ENCODE data around the gene PHACTR1.

PHACTR1 gene

DNA sequence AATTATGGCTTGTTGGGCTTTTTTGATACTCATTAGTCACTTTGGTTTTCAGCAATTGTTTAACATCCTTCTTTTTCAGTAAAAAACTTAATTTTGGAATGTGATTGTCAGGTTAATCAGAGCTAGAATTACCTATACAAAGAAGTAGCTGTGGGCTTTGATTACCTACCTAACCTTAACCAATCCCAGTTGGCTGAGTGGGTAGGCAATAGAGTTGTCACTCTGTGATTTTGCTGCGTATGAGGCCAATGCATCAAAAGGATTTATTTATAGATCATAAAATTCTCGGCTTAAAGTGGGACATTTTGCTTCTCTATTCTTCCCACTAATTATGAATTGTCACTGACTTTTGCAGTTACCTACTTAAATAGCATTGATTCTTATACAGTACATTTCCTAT lies 111.4 kb downstream of the PHACTR1 start:
- Histone ChIP-seq H3K4me3 (ENCODE audit: low read depth, low read length) (no peak overlapping the region), H3K4me1 (no peaks in the 10 kb centered on the region), H2AFZ (no peak overlapping the region), H3K9ac (no peak overlapping the region), H3K9me3 (ENCODE audit: control insufficient read depth, low read length) (no peaks in the 10 kb centered on the region), H3K36me3 (ENCODE audit: control insufficient read depth, insufficient read depth, low read length) (no peaks in the 10 kb centered on the region), H3K27ac (no peak overlapping the region), H3K79me2 (no peaks in the 10 kb centered on the region), H3K27me3 (ENCODE audit: control insufficient read depth, insufficient read depth, low read length) (no peaks in the 10 kb centered on the region), H3K4me2 (ENCODE audit: low read length) (no peak overlapping the region)
- TF ChIP-seq, protein P1, sequence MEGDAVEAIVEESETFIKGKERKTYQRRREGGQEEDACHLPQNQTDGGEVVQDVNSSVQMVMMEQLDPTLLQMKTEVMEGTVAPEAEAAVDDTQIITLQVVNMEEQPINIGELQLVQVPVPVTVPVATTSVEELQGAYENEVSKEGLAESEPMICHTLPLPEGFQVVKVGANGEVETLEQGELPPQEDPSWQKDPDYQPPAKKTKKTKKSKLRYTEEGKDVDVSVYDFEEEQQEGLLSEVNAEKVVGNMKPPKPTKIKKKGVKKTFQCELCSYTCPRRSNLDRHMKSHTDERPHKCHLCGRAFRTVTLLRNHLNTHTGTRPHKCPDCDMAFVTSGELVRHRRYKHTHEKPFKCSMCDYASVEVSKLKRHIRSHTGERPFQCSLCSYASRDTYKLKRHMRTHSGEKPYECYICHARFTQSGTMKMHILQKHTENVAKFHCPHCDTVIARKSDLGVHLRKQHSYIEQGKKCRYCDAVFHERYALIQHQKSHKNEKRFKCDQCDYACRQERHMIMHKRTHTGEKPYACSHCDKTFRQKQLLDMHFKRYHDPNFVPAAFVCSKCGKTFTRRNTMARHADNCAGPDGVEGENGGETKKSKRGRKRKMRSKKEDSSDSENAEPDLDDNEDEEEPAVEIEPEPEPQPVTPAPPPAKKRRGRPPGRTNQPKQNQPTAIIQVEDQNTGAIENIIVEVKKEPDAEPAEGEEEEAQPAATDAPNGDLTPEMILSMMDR (IDR thresholded peaks at IDR 0.05), result no peak

DNA sequence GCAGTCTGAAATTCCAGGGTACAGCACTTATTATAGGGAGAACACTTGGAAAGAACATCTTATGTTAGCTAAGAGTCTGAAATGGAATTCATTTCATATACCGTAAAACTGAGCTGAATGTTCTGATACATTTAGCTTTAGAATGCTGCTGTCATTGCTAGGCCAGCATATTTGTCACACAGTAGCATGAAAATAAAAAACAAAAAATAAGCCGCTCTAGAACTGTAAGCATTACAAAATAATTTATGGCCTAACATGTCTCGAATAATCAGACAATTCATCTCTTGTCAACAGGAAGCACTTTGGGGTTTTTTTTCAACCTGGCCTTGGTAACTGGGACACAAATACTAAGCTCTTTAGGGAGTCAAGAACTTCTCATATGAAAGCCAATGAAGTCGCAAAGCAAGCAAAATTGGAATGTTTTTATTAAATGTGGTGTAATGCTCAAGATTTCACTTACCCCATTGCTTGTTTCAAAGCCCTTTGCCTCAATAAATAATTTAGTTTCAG lies 115.7 kb downstream of the PHACTR1 start:
- Histone ChIP-seq H3K36me3 (ENCODE audit: control insufficient read depth, insufficient read depth, low read length) (no peaks in the 10 kb centered on the region), H2AFZ (no peak overlapping the region), H3K4me3 (ENCODE audit: low read depth, low read length) (no peak overlapping the region), H3K79me2 (no peaks in the 10 kb centered on the region), H3K27ac (no peak overlapping the region), H3K4me2 (ENCODE audit: low read length) (no peak overlapping the region), H3K4me1 (no peaks in the 10 kb centered on the region), H3K9ac (no peak overlapping the region), H3K9me3 (ENCODE audit: control insufficient read depth, low read length) (no peaks in the 10 kb centered on the region), H3K27me3 (ENCODE audit: control insufficient read depth, insufficient read depth, low read length) (no peaks in the 10 kb centered on the region)
- TF ChIP-seq, protein P1 (IDR thresholded peaks at IDR 0.05), result no peak

DNA sequence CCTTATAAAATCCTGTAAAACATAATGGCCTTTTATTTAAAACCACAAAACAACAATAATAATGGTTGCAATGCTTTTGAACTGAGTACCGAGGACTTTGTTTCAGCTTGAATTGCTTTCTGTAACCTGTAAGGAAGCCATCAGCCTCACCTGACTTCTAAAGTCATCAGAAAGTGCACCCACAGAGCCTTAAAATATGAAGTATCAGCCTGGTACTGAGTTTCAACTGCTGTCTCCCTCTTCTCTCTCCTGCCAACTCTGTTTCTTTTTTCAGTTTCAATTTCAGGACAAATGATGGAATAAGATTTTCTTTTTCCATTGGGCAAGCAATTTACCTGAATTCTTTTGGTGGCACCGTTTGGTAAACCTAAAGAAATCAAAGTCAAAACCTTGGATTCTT lies 119.4 kb downstream of the PHACTR1 start:
- Histone ChIP-seq H3K27ac (no peak overlapping the region), H3K9me3 (ENCODE audit: control insufficient read depth, low read length) (peaks cover 3% of the 10 kb centered on the region), H3K79me2 (no peaks in the 10 kb centered on the region), H2AFZ (no peak overlapping the region), H3K36me3 (ENCODE audit: control insufficient read depth, insufficient read depth, low read length) (no peaks in the 10 kb centered on the region), H3K9ac (no peak overlapping the region), H3K4me1 (no peaks in the 10 kb centered on the region), H3K4me2 (ENCODE audit: low read length) (no peak overlapping the region), H3K4me3 (ENCODE audit: low read depth, low read length) (no peak overlapping the region), H3K27me3 (ENCODE audit: control insufficient read depth, insufficient read depth, low read length) (no peaks in the 10 kb centered on the region)
- TF ChIP-seq, protein P1 (IDR thresholded peaks at IDR 0.05), result no peak

DNA sequence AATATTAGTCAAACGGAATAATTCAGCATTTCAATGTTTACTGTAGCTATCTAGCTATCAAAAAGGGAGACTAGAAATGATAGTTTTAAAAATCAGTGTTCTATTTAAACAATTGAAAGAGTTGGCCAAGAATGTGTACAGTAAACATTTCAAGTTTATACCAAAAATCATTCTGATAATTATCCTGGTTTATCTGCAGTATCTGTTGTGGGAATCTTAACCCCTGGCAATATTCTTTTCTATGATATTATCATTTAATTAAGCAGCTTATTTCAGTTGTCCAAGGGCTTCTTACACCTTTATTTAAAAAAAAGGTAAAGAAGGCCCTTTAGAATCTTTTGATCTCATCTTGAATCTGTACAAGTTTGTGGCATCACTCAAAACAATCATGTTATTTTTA lies 125.1 kb downstream of the PHACTR1 start:
- no peak overlapping the region for H3K27ac ChIP-seq
- no peak overlapping the region for H3K4me3 ChIP-seq (ENCODE audit: low read depth, low read length)
- H3K9ac ChIP-seq, result no peak overlapping the region
- no peaks in the 10 kb centered on the region for H3K79me2 ChIP-seq
- H2AFZ ChIP-seq, result no peak overlapping the region
- no peak overlapping the region for H3K4me2 ChIP-seq (ENCODE audit: low read length)
- no peaks in the 10 kb centered on the region for H3K27me3 ChIP-seq (ENCODE audit: control insufficient read depth, insufficient read depth, low read length)
- H3K36me3 ChIP-seq (ENCODE audit: control insufficient read depth, insufficient read depth, low read length), result no peaks in the 10 kb centered on the region
- no peaks in the 10 kb centered on the region for H3K4me1 ChIP-seq
- peaks cover 3% of the 10 kb centered on the region for H3K9me3 ChIP-seq (ENCODE audit: control insufficient read depth, low read length)
- TF ChIP-seq, protein P1 (IDR thresholded peaks at IDR 0.05), result no peak

DNA sequence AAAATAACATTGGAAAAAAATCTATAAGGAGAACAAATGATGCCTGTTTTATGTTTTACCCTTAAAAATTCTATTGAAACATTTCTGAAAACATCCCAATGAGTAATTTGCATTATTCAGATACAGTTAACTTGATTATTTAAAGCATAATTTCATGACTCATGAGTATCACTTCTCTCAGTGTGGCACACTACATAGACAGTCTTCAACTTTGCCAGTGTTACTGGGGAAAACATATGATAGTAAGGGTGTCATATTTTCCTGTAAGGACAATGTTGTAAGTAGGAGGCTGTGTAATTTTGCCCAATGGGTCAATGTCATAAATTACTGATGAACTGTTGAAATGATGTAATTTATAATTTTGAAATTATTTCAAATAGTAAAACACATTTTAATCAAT lies 125.5 kb downstream of the PHACTR1 start:
- TF ChIP-seq, protein P1 (IDR thresholded peaks at IDR 0.05), result no peak
- Histone ChIP-seq H3K9ac (no peak overlapping the region), H3K27ac (no peak overlapping the region), H3K4me1 (no peaks in the 10 kb centered on the region), H3K4me2 (ENCODE audit: low read length) (no peak overlapping the region), H2AFZ (no peak overlapping the region), H3K27me3 (ENCODE audit: control insufficient read depth, insufficient read depth, low read length) (no peaks in the 10 kb centered on the region), H3K9me3 (ENCODE audit: control insufficient read depth, low read length) (peaks cover 3% of the 10 kb centered on the region), H3K4me3 (ENCODE audit: low read depth, low read length) (no peak overlapping the region), H3K36me3 (ENCODE audit: control insufficient read depth, insufficient read depth, low read length) (no peaks in the 10 kb centered on the region), H3K79me2 (no peaks in the 10 kb centered on the region)
